IMR-90 (cell line): ENCODE data around the gene ARRDC3. TPM values are rescaled to one million over a fixed set of nuclear protein-coding genes. Genes with fewer than 3 reads are reported as not detected.
A peak's percentile ranks its signal among the peaks of the same experiment; 100 is the strongest.

ENCODE experiments used
- ATAC-seq: fragments of 200-7000 bp; cut with Tn5 transposase; 2 replicates; pipeline ENCODE4 v1.9.1; 2020; ENCODE audit warnings: low read depth, mild to moderate bottlenecking, moderate library complexity
- BruUV-seq: library from RNA; stranded (reverse); fragments of 400-500 nt; replicated peaks from 2 replicates; lab custom pipeline; 2021; lab: Mats Ljungman, UMichigan
- CTCF ChIA-PET: fragments of 300-600 bp; formaldehyde crosslinking; extraction: SDS; loops from one replicate; lab custom pipeline; 2021; ENCODE audit warnings: antibody characterized with exemption; lab: Yijun Ruan, JAX
- POLR2A ChIA-PET: fragments of 300-600 bp; sonication (Branson Sonifier 250); formaldehyde crosslinking; loops from one replicate; lab custom pipeline; 2022; ENCODE audit warnings: antibody characterized with exemption; ENCODE audit not compliant: unreplicated experiment; lab: Charles Lee
- DNase-seq: peaks from one replicate; pipeline ENCODE4 v3.0.0; 2013
- H2AFZ ChIP-seq: replicated peaks from 2 replicates; pipeline ENCODE3; 2013; ENCODE audit warnings: low read length, mild to moderate bottlenecking; ENCODE audit not compliant: poor library complexity
- H2AK5ac ChIP-seq: 2 replicates; pipeline ENCODE4 v1.6.1; 2013; ENCODE audit warnings: low read depth, low read length, inconsistent platforms
- H2AK9ac ChIP-seq: replicated peaks from 2 replicates; pipeline ENCODE3; 2013; ENCODE audit warnings: mild to moderate bottlenecking, low read depth, low read length, moderate library complexity; ENCODE audit not compliant: poor library complexity
- H2BK120ac ChIP-seq: 2 replicates; pipeline ENCODE4 v1.6.1; 2013; ENCODE audit warnings: low read depth, low read length, inconsistent platforms
- H2BK15ac ChIP-seq: 3 replicates; pipeline ENCODE4 v1.6.1; 2013; ENCODE audit warnings: low read depth, low read length, inconsistent platforms
- H2BK20ac ChIP-seq: 2 replicates; pipeline ENCODE4 v1.6.1; 2013; ENCODE audit warnings: low read depth, mild to moderate bottlenecking, inconsistent platforms, low read length, moderate library complexity
- H2BK5ac ChIP-seq: 2 replicates; pipeline ENCODE4 v1.6.1; 2013; ENCODE audit warnings: mild to moderate bottlenecking, low read depth, low read length, inconsistent platforms; ENCODE audit not compliant: poor library complexity, severe bottlenecking
- H3K14ac ChIP-seq: replicated peaks from 2 replicates; pipeline ENCODE4 v1.6.1; 2013; ENCODE audit warnings: low read depth, low read length, inconsistent platforms
- H3K18ac ChIP-seq: 2 replicates; pipeline ENCODE4 v1.6.1; 2013; ENCODE audit warnings: low read depth, low read length, control low read depth
- H3K23ac ChIP-seq: 2 replicates; pipeline ENCODE4 v1.6.1; 2013; ENCODE audit warnings: low read depth, low read length, inconsistent platforms
- H3K27ac ChIP-seq: 2 replicates; pipeline ENCODE4 v1.5.1; 2013; ENCODE audit warnings: mild to moderate bottlenecking, control low read depth, low read length; ENCODE audit not compliant: insufficient read depth
- H3K27me3 ChIP-seq: 2 replicates; pipeline ENCODE4 v1.6.1; 2013; ENCODE audit warnings: low read length; ENCODE audit not compliant: control insufficient read depth, insufficient read depth
- H3K36me3 ChIP-seq: 2 replicates; pipeline ENCODE4 v1.6.1; 2013; ENCODE audit warnings: low read length, mixed read lengths; ENCODE audit not compliant: control insufficient read depth, insufficient read depth
- H3K4ac ChIP-seq: 2 replicates; pipeline ENCODE4 v1.6.1; 2013; ENCODE audit warnings: low read depth, low read length, inconsistent platforms
- H3K4me1 ChIP-seq: 2 replicates; pipeline ENCODE4 v1.6.1; 2013; ENCODE audit warnings: low read length, mixed read lengths; ENCODE audit not compliant: control insufficient read depth, insufficient read depth
- H3K4me2 ChIP-seq: 2 replicates; pipeline ENCODE4 v1.6.1; 2013; ENCODE audit warnings: low read depth, mild to moderate bottlenecking, control low read depth, low read length, moderate library complexity
- H3K4me3 ChIP-seq: 2 replicates; pipeline ENCODE4 v1.5.1; 2013; ENCODE audit warnings: low read depth, mild to moderate bottlenecking, control low read depth, low read length, moderate library complexity; ENCODE audit not compliant: insufficient read depth
- H3K56ac ChIP-seq: 2 replicates; pipeline ENCODE4 v1.6.1; 2013; ENCODE audit warnings: low read length, inconsistent platforms; ENCODE audit not compliant: insufficient read depth; ENCODE audit errors: extremely low read depth
- H3K79me1 ChIP-seq, 2 experiments: 2 replicates each; pipeline ENCODE4 v1.6.1; 2013; ENCODE audit warnings: low read length in 2 of 2, inconsistent platforms in 1 of 2, low read depth in 1 of 2
- H3K9ac ChIP-seq: 2 replicates; pipeline ENCODE4 v1.6.1; 2013; ENCODE audit warnings: low read depth, low read length, control low read depth
- H3K9me1 ChIP-seq: 2 replicates; pipeline ENCODE4 v1.6.1; 2013; ENCODE audit warnings: low read length, inconsistent platforms; ENCODE audit not compliant: insufficient read depth
- H3K9me3 ChIP-seq: 2 replicates; pipeline ENCODE4 v1.6.1; 2013; ENCODE audit warnings: low read length; ENCODE audit not compliant: control insufficient read depth, insufficient read depth
- H4K20me1 ChIP-seq: 2 replicates; pipeline ENCODE4 v1.6.1; 2013; ENCODE audit warnings: low read length, inconsistent platforms; ENCODE audit not compliant: insufficient read depth
- H4K5ac ChIP-seq: 2 replicates; pipeline ENCODE4 v1.6.1; 2013; ENCODE audit warnings: mild to moderate bottlenecking, low read depth, low read length, control low read depth
- H4K8ac ChIP-seq, 2 experiments: 2 replicates each; pipeline ENCODE4 v1.6.1; 2013; ENCODE audit warnings: low read depth in 2 of 2, low read length in 2 of 2, control low read depth in 1 of 2, inconsistent platforms in 1 of 2
- H4K91ac ChIP-seq: 2 replicates; pipeline ENCODE4 v1.6.1; 2013; ENCODE audit warnings: low read depth, low read length, inconsistent platforms; ENCODE audit not compliant: insufficient read depth
- BHLHE40 ChIP-seq: fragments of 150-350 bp; IDR thresholded peaks from 2 replicates; pipeline ENCODE4 v1.6.1; 2016; ENCODE audit warnings: mild to moderate bottlenecking, low read depth, low read length
- CEBPB ChIP-seq: IDR thresholded peaks from 2 replicates; pipeline ENCODE4 v1.6.1; 2012; ENCODE audit warnings: low read depth, low read length, improper control_type of control experiment
- CHD1 ChIP-seq: IDR thresholded peaks from 2 replicates; pipeline ENCODE4 v1.6.1; 2012; ENCODE audit warnings: low read depth, low read length, improper control_type of control experiment
- CTCF ChIP-seq: conservative IDR thresholded peaks from 2 replicates; pipeline ENCODE4 v1.5.1; 2012; ENCODE audit warnings: mild to moderate bottlenecking, low read depth, low read length, improper control_type of control experiment
- ELK1 ChIP-seq: fragments of 150-350 bp; IDR thresholded peaks from 2 replicates; pipeline ENCODE4 v1.6.1; 2016; ENCODE audit warnings: low read depth, mild to moderate bottlenecking, low read length, moderate library complexity, borderline replicate concordance
- FOS ChIP-seq: fragments of 150-350 bp; IDR thresholded peaks from 2 replicates; pipeline ENCODE4 v1.6.1; 2016; ENCODE audit warnings: low read depth, low read length
- MAFK ChIP-seq: IDR thresholded peaks from 2 replicates; pipeline ENCODE4 v1.6.1; 2012; ENCODE audit warnings: low read depth, low read length, improper control_type of control experiment
- MAZ ChIP-seq: IDR thresholded peaks from 2 replicates; pipeline ENCODE4 v1.6.1; 2012; ENCODE audit warnings: low read depth, mild to moderate bottlenecking, low read length, improper control_type of control experiment, moderate library complexity, borderline replicate concordance
- MXI1 ChIP-seq: IDR thresholded peaks from 2 replicates; pipeline ENCODE4 v1.6.1; 2012; ENCODE audit warnings: low read depth, mild to moderate bottlenecking, low read length, moderate library complexity, borderline replicate concordance
- NFE2L2 ChIP-seq: fragments of 150-350 bp; IDR thresholded peaks from 2 replicates; pipeline ENCODE4 v1.6.1; 2016; ENCODE audit warnings: low read depth, mild to moderate bottlenecking, low read length
- RAD21 ChIP-seq: IDR thresholded peaks from 2 replicates; pipeline ENCODE4 v1.6.1; 2012; ENCODE audit warnings: low read length, improper control_type of control experiment
- RCOR1 ChIP-seq: IDR thresholded peaks from 2 replicates; pipeline ENCODE4 v1.6.1; 2012; ENCODE audit warnings: mild to moderate bottlenecking, low read length, improper control_type of control experiment; ENCODE audit not compliant: insufficient replicate concordance
- RFX5 ChIP-seq: IDR thresholded peaks from 2 replicates; pipeline ENCODE4 v1.8.0; 2012; ENCODE audit warnings: low read depth, mild to moderate bottlenecking, low read length, moderate library complexity
- USF2 ChIP-seq: fragments of 150-350 bp; IDR thresholded peaks from 2 replicates; pipeline ENCODE4 v1.6.1; 2017; ENCODE audit warnings: mild to moderate bottlenecking, antibody characterized with exemption, low read length, low read depth
- WGBS, 2 experiments: methylation state at CpG; one replicate each; pipeline versions ENCODE4 v1.1.5 to v1.1.7; 2013; ENCODE audit warnings: missing lambda C conversion rate in 2 of 2; ENCODE audit not compliant: insufficient read length in 1 of 2; ENCODE audit errors: extremely low coverage in 2 of 2; 5-methylcytosine and 5-hydroxymethylcytosine counted together
- dilution Hi-C: fragments of 300-500 bp; cut with HindIII; formaldehyde crosslinking; loops from one replicate; pipeline ENCODE4 v1.14.3; 2018; ENCODE audit warnings: low sequenced_read_pairs; ENCODE audit not compliant: unreplicated experiment
- in situ Hi-C: fragments of 300-500 bp; cut with MboI; formaldehyde crosslinking; loops from 3 replicates; pipeline ENCODE4 v1.14.3; 2019; ENCODE audit warnings: low sequenced_read_pairs, inconsistent platforms, mixed read lengths
- intact Hi-C: fragments of 100-400 bp; cut with micrococcal nuclease; formaldehyde crosslinking; loops from 2 replicates; pipeline ENCODE4 v1.10.0; 2022
- polyA plus RNA-seq, 3 experiments: library from polyadenylated mRNA; depleted of rRNA; stranded (reverse); fragments of >200 nt; gene quantifications; 2 replicates each; pipeline ENCODE4 v1.2.3, GENCODE V29; 2012; ENCODE audit warnings: low replicate concordance in 1 of 3
- total RNA-seq: library from RNA; depleted of rRNA; stranded (reverse); fragments of >200 nt; gene quantifications from 2 replicates; pipeline ENCODE4 v1.2.3, GENCODE V29; 2012

ARRDC3 gene
- total and polyA plus RNA-seq, 2 of the 4 experiments (the other 2 are of a cell fraction), result 19.3 to 86.7 TPM

- BruUV-seq, result no TSS peak
- DNase-seq (peak; percentile 91), ATAC-seq (peak; percentile 6; the same call in 1 of the 2 replicates)
- peak overlapping the region; percentile 90 for H2BK5ac ChIP-seq
- dilution Hi-C loops, result no loop called here
- peaks cover 9% of the 10 kb centered on the region for H4K20me1 ChIP-seq
- H3K56ac ChIP-seq, result no peak overlapping the region
- H3K9me1 ChIP-seq, result no peaks in the 10 kb centered on the region
- no peak overlapping the region for H3K14ac ChIP-seq
- no peak overlapping the region for H2BK20ac ChIP-seq
- no peak overlapping the region for H3K9ac ChIP-seq
- H3K27ac ChIP-seq, result no peak overlapping the region
- no peak overlapping the region for H4K91ac ChIP-seq
- no peak overlapping the region for H2AFZ ChIP-seq
- H3K9me3 ChIP-seq, result no peaks in the 10 kb centered on the region
- H3K36me3 ChIP-seq, result no peaks in the 10 kb centered on the region
- ChIA-PET POLR2A (interaction anchor here (0.6 kb wide), 1 partner anchor 20 kb away, joined by 11 read pairs; no protein-coding TSS in a partner anchor), CTCF (interaction anchor here (0.6 to 4.1 kb wide), 29 partner anchors 9 to 579 kb away, joined by 3 to 38 read pairs (median 5); no protein-coding TSS in a partner anchor)
- no peak overlapping the region for H2AK9ac ChIP-seq
- H3K18ac ChIP-seq, result no peak overlapping the region
- intact Hi-C loops, result loop anchor here (1.0 to 5.0 kb wide), 5 partner anchors 32 to 453 kb away; no protein-coding TSS in a partner anchor
- H3K23ac ChIP-seq, result no peak overlapping the region
- WGBS, 2 experiments, result no CpG with 5 or more reads among the region's 6 CpGs
- in situ Hi-C loops, result loop anchor here (5.0 kb wide), 1 partner anchor 288 kb away; no protein-coding TSS in a partner anchor
- no peak overlapping the region for H3K4me3 ChIP-seq
- no peak overlapping the region for H2BK15ac ChIP-seq
- no peak overlapping the region for H2BK120ac ChIP-seq
- H3K79me1 ChIP-seq, result peaks cover 0 to 4% of the 10 kb centered on the region in 2 experiments; a peak in 1 of 4 replicates
- no peaks in the 10 kb centered on the region for H3K27me3 ChIP-seq
- no peak overlapping the region for H3K4ac ChIP-seq
- no peak overlapping the region for H4K8ac ChIP-seq
- H3K4me2 ChIP-seq, result peak overlapping the region; percentile 95; the same call in 1 of the 2 replicates
- H2AK5ac ChIP-seq, result no peak overlapping the region
- no peak overlapping the region for H4K5ac ChIP-seq
- H3K4me1 ChIP-seq, result no peaks in the 10 kb centered on the region
- TF ChIP-seq MAFK (peak; percentile 85), CTCF (peak; percentile 99), BHLHE40 (no peak), MAZ (no peak), MXI1 (no peak), USF2 (no peak), ELK1 (no peak), RFX5 (no peak), RCOR1 (no peak), CEBPB (no peak), FOS (no peak), NFE2L2 (no peak), CHD1 (no peak), RAD21 (peak; percentile 94)
Measured at GRCh38 chr5:91384671-91385430, 1.7 kb upstream of the ARRDC3 start.
